B cell (primary cell): ENCODE measurements around the gene MELK. TPM values are rescaled to one million over a fixed set of nuclear protein-coding genes. Genes with fewer than 3 reads are reported as not detected.
A peak's percentile ranks its signal among the peaks of the same experiment; 100 is the strongest.

Experiments
- ATAC-seq: fragments of 200-7000 bp; cut with Tn5 transposase; one replicate; pipeline ENCODE4 v1.10.0; 2021; ENCODE audit warnings: low read depth, mild to moderate bottlenecking, moderate number of reproducible peaks, moderate library complexity
- CTCF ChIA-PET: fragments of 350-600 bp; sonication (Branson Sonifier 250); formaldehyde crosslinking; loops from one replicate; lab custom pipeline; 2021; ENCODE audit warnings: antibody characterized with exemption, inconsistent platforms; lab: Charles Lee
- POLR2A ChIA-PET: fragments of 350-600 bp; sonication (Branson Sonifier 250); formaldehyde crosslinking; loops from one replicate; lab custom pipeline; 2021; ENCODE audit warnings: antibody characterized with exemption; lab: Charles Lee
- DNase-seq: peaks from one replicate; pipeline ENCODE4 v3.0.0; 2013
- H2AFZ ChIP-seq: 2 replicates; pipeline ENCODE4 v1.6.1; 2012; ENCODE audit warnings: mild to moderate bottlenecking, low read depth, low read length; ENCODE audit not compliant: insufficient read depth, poor library complexity, severe bottlenecking
- H3K27ac ChIP-seq, 2 donors: 1 replicate in 1 of 2; 2 replicates in 1 of 2; pipeline ENCODE4 v1.5.1; 2012 to 2013; ENCODE audit warnings: low read length in 2 of 2, mild to moderate bottlenecking in 2 of 2, moderate library complexity in 1 of 2
- H3K27me3 ChIP-seq, 4 experiments: fragments of 200-600 bp in 1 of 4; sonication (generic) in 1 of 4; replicated peaks in 1 of 4; 1 replicate in 2 of 4; 2 replicates in 2 of 4; pipeline versions ENCODE4 v1.6.1 to v1.7.0; 2013 to 2016; ENCODE audit warnings: low read length in 3 of 4, mild to moderate bottlenecking in 2 of 4, mixed read lengths in 1 of 4, moderate library complexity in 1 of 4; ENCODE audit not compliant: insufficient read depth in 4 of 4, control insufficient read depth in 3 of 4; ENCODE audit errors: control extremely low read depth in 1 of 4
- H3K36me3 ChIP-seq, 2 experiments: replicated peaks in 1 of 2; 1 replicate in 1 of 2; 2 replicates in 1 of 2; pipeline versions ENCODE4 v1.6.1 to v1.7.1; 2013; ENCODE audit warnings: low read length in 1 of 2; ENCODE audit not compliant: insufficient read depth in 2 of 2, control insufficient read depth in 1 of 2; ENCODE audit errors: control extremely low read depth in 1 of 2, extremely low read depth in 1 of 2
- H3K4me1 ChIP-seq, 2 donors: fragments of 200-600 bp in 1 of 2; sonication (generic) in 1 of 2; 1 replicate in 1 of 2; 2 replicates in 1 of 2; pipeline versions ENCODE4 v1.5.1 to v1.6.1; 2013 to 2017; ENCODE audit warnings: low read length in 2 of 2; ENCODE audit not compliant: control insufficient read depth in 2 of 2, insufficient read depth in 2 of 2
- H3K4me2 ChIP-seq: replicated peaks from 2 replicates; pipeline ENCODE3; 2012; ENCODE audit warnings: mild to moderate bottlenecking, low read depth, low read length; ENCODE audit not compliant: poor library complexity, severe bottlenecking
- H3K4me3 ChIP-seq, 5 experiments: fragments of 200-600 bp in 1 of 5; sonication (generic) in 1 of 5; 1 replicate in 3 of 5; 2 replicates in 2 of 5; pipeline versions ENCODE4 v1.5.1 to v1.7.0; 2011 to 2016; ENCODE audit warnings: low read length in 4 of 5, mild to moderate bottlenecking in 4 of 5, low read depth in 2 of 5, control low read depth in 1 of 5, moderate library complexity in 1 of 5; ENCODE audit not compliant: insufficient read depth in 1 of 5; ENCODE audit errors: control extremely low read depth in 1 of 5, extremely low read depth in 1 of 5
- H3K79me2 ChIP-seq: fragments of 200-600 bp; sonication (generic); one replicate; pipeline ENCODE4 v1.6.0; 2016; ENCODE audit warnings: low read length; ENCODE audit not compliant: control insufficient read depth, insufficient read depth
- H3K9ac ChIP-seq: fragments of 200-600 bp; sonication (generic); 2 replicates; pipeline ENCODE4 v1.6.1; 2017; ENCODE audit warnings: mild to moderate bottlenecking, low read length, moderate library complexity
- H3K9me3 ChIP-seq, 3 donors: one replicate each; pipeline versions ENCODE4 v1.6.1 to v1.7.1; 2013; ENCODE audit warnings: low read length in 2 of 3; ENCODE audit not compliant: control insufficient read depth in 2 of 3, insufficient read depth in 1 of 3; ENCODE audit errors: control extremely low read depth in 1 of 3
- H4K20me1 ChIP-seq: 2 replicates; pipeline ENCODE4 v1.6.0; 2012; ENCODE audit warnings: mild to moderate bottlenecking, low read length; ENCODE audit not compliant: insufficient read depth, control insufficient read depth, poor library complexity, severe bottlenecking
- H3K27ac Mint-ChIP-seq: one replicate; pipeline ENCODE4 v1.8.0; 2021; ENCODE audit warnings: mixed read lengths
- H3K27me3 Mint-ChIP-seq: one replicate; pipeline ENCODE4 v1.8.0; 2021; ENCODE audit warnings: mixed read lengths
- H3K4me1 Mint-ChIP-seq: one replicate; pipeline ENCODE4 v1.8.0; 2021; ENCODE audit warnings: mixed read lengths
- H3K4me3 Mint-ChIP-seq: one replicate; pipeline ENCODE4 v1.8.0; 2021; ENCODE audit warnings: mixed read lengths
- H3K9me3 Mint-ChIP-seq: one replicate; pipeline ENCODE4 v1.8.0; 2022; ENCODE audit warnings: mixed read lengths; ENCODE audit not compliant: insufficient read depth
- CTCF ChIP-seq: fragments of 200-600 bp; IDR thresholded peaks from one replicate; pipeline ENCODE4 v1.8.0; 2022; ENCODE audit warnings: antibody characterized with exemption, mild to moderate bottlenecking
- EZH2 ChIP-seq: IDR thresholded peaks from 2 replicates; pipeline ENCODE4 v1.6.1; 2012; ENCODE audit warnings: borderline replicate concordance, low read depth, mild to moderate bottlenecking, moderate library complexity, low read length; ENCODE audit not compliant: insufficient read depth, poor library complexity, severe bottlenecking
- WGBS: methylation state at CpG from one replicate; pipeline ENCODE4 v1.1.5; 2013; ENCODE audit warnings: missing lambda C conversion rate; ENCODE audit not compliant: insufficient coverage; 5-methylcytosine and 5-hydroxymethylcytosine counted together
- intact Hi-C: fragments of 100-400 bp; cut with micrococcal nuclease; formaldehyde crosslinking; loops from one replicate; pipeline ENCODE4 v1.10.0; 2022
- polyA minus RNA-seq: library from RNA; depleted of rRNA, polyadenylated mRNA; stranded (reverse); fragments of >200 nt; gene quantifications from 2 replicates; pipeline ENCODE4 v1.2.3, GENCODE V29; 2012
- polyA plus RNA-seq: library from polyadenylated mRNA; depleted of rRNA; stranded (reverse); fragments of >200 nt; gene quantifications from 2 replicates; pipeline ENCODE4 v1.2.3, GENCODE V29; 2012
- total RNA-seq, 2 donors: library from RNA; stranded (reverse); fragments of 120-200 nt in 1 of 2; gene quantifications; 1 replicate in 1 of 2; 2 replicates in 1 of 2; pipeline versions ENCODE4 v1.2.3 to v1.2.4, GENCODE V29; 2013 to 2022

The MELK gene
- 0.17 TPM in 1 of 2 replicates, not detected in the other for total RNA-seq
- total RNA-seq (2013): 0.56 TPM
- 0.18 and 0.46 TPM in 2 replicates for polyA plus RNA-seq
- 0.21 TPM in 1 of 2 replicates, not detected in the other for polyA minus RNA-seq

GRCh38 chr9:36572515-36573418 is at the start of gene MELK:
TSS of gene MELK (plus strand) at chr9:36572895. CDS start at chr9:36581682, 8,787 bp downstream.
- no peaks in the 10 kb centered on the region for H4K20me1 ChIP-seq
- peak within 1 kb of the TSS; percentile 71 for H3K27ac Mint-ChIP-seq
- WGBS: 1% methylated on average over 68 of the region's 74 CpGs
- DNase-seq: peak; percentile 86
- H2AFZ ChIP-seq: peak within 1 kb of the TSS; percentile 97
- peak within 1 kb of the TSS; percentile 90 for H3K4me3 Mint-ChIP-seq
- H3K4me2 ChIP-seq: peak within 1 kb of the TSS; percentile 94
- H3K9me3 Mint-ChIP-seq: no peaks in the 10 kb centered on the region
- intact Hi-C loops: loop anchor here (5.0 to 10.0 kb wide), 4 partner anchors 85 to 1022 kb away; partner anchors contain the start of genes GNE, RNF38 and TOMM5
- peak within 1 kb of the TSS; percentile 83 for H3K9ac ChIP-seq
- H3K79me2 ChIP-seq: peaks cover 8% of the 10 kb centered on the region
- CTCF ChIA-PET: no interaction called here
- peak within 1 kb of the TSS; percentile 67 to 97 (median 81) for H3K4me3 ChIP-seq
- POLR2A ChIA-PET: no interaction called here
- no peaks in the 10 kb centered on the region for H3K9me3 ChIP-seq
- peaks cover 0 to 2% (median 0%) of the 10 kb centered on the region in 4 experiments for H3K27me3 ChIP-seq
- peak within 1 kb of the TSS; percentile 18 to 67 for H3K27ac ChIP-seq
- no peaks in the 10 kb centered on the region for H3K36me3 ChIP-seq
- H3K27me3 Mint-ChIP-seq: peaks cover 4% of the 10 kb centered on the region
- peak; percentile 90 for ATAC-seq
- no peak for TF ChIP-seq EZH2
- no peak for TF ChIP-seq CTCF
- peaks cover 13% of the 10 kb centered on the region for H3K4me1 Mint-ChIP-seq
- H3K4me1 ChIP-seq: peaks cover 8 to 16% of the 10 kb centered on the region in 2 donors

GRCh38 chr9:36530224-36530623 is 42.5 kb upstream of the MELK start:
- Mint-ChIP-seq H3K9me3 (no peaks in the 10 kb centered on the region), H3K4me1 (no peaks in the 10 kb centered on the region), H3K27ac (no peak overlapping the region), H3K27me3 (peaks cover 7% of the 10 kb centered on the region), H3K4me3 (no peak overlapping the region)
- ChIA-PET CTCF (no interaction called here), POLR2A (no interaction called here)
- intact Hi-C loops: no loop called here
- no peaks in the 10 kb centered on the region for H3K27me3 ChIP-seq
- no peaks in the 10 kb centered on the region for H3K36me3 ChIP-seq
- H3K4me2 ChIP-seq: no peak overlapping the region
- H3K79me2 ChIP-seq: no peaks in the 10 kb centered on the region
- H3K9ac ChIP-seq: no peak overlapping the region
- peaks cover 0 to 5% (median 0%) of the 10 kb centered on the region in 3 donors for H3K9me3 ChIP-seq
- no peaks in the 10 kb centered on the region for H3K4me1 ChIP-seq
- no peak for TF ChIP-seq EZH2
- TF ChIP-seq CTCF: no peak
- H3K4me3 ChIP-seq: no peak overlapping the region
- DNase-seq: no peak
- no peak overlapping the region for H2AFZ ChIP-seq
- WGBS: 100% methylated on average over 2 of the region's 2 CpGs
- no peak for ATAC-seq
- H4K20me1 ChIP-seq: no peaks in the 10 kb centered on the region
- no peak overlapping the region for H3K27ac ChIP-seq
